Neuronal stem cell (in vitro differentiated cells): ENCODE data around the gene CNOT6.
"Not testable (repeated sequence)": the region's sequence is repeated elsewhere in the genome, so short reads cannot be mapped to it uniquely, and the experiment has no call there.

ENCODE experiments used
- DNase-seq: peaks from one replicate; pipeline ENCODE4 v3.0.0-alpha.2; 2013; ENCODE audit warnings: low spot score
- H2AFZ ChIP-seq: one replicate; pipeline ENCODE4 v1.6.1; 2013; ENCODE audit warnings: mild to moderate bottlenecking, low read length, inconsistent platforms
- H2AK5ac ChIP-seq: 2 replicates; pipeline ENCODE4 v1.6.1; 2013; ENCODE audit warnings: low read depth, mild to moderate bottlenecking, inconsistent platforms, low read length, moderate library complexity, mixed read lengths
- H2BK120ac ChIP-seq: 2 replicates; pipeline ENCODE4 v1.6.1; 2013; ENCODE audit warnings: low read depth, mild to moderate bottlenecking, inconsistent platforms, low read length, moderate library complexity, mixed read lengths
- H2BK12ac ChIP-seq: one replicate; pipeline ENCODE4 v1.6.1; 2013; ENCODE audit warnings: low read length, inconsistent platforms
- H2BK15ac ChIP-seq: 2 replicates; pipeline ENCODE4 v1.6.1; 2013; ENCODE audit warnings: mild to moderate bottlenecking, low read length, inconsistent platforms, mixed read lengths
- H2BK5ac ChIP-seq: one replicate; pipeline ENCODE4 v1.6.1; 2013; ENCODE audit warnings: inconsistent platforms, mild to moderate bottlenecking, low read length, moderate library complexity
- H3K14ac ChIP-seq: one replicate; pipeline ENCODE4 v1.6.1; 2013; ENCODE audit warnings: low read length, inconsistent platforms
- H3K18ac ChIP-seq: 2 replicates; pipeline ENCODE4 v1.6.1; 2013; ENCODE audit warnings: low read length, inconsistent platforms
- H3K23ac ChIP-seq: 2 replicates; pipeline ENCODE4 v1.6.1; 2013; ENCODE audit warnings: low read depth, mild to moderate bottlenecking, mixed read lengths, low read length, inconsistent platforms; ENCODE audit not compliant: poor library complexity
- H3K27ac ChIP-seq: replicated peaks from 3 replicates; pipeline ENCODE4 v1.5.1; 2013; ENCODE audit warnings: low read length, inconsistent platforms
- H3K27me3 ChIP-seq, 3 experiments: 2 replicates each; pipeline ENCODE4 v1.6.1; 2013; ENCODE audit warnings: low read length in 3 of 3, mild to moderate bottlenecking in 2 of 3, inconsistent platforms in 1 of 3, low read depth in 1 of 3, mixed read lengths in 1 of 3, moderate library complexity in 1 of 3; ENCODE audit not compliant: control insufficient read depth in 3 of 3, insufficient read depth in 3 of 3
- H3K36me3 ChIP-seq, 2 donors: replicated peaks in 1 of 2; 2 replicates each; pipeline ENCODE4 v1.6.1; 2013; ENCODE audit warnings: low read length in 2 of 2; ENCODE audit not compliant: control insufficient read depth in 2 of 2, insufficient read depth in 2 of 2
- H3K4ac ChIP-seq: 2 replicates; pipeline ENCODE4 v1.6.1; 2013; ENCODE audit warnings: inconsistent platforms, mild to moderate bottlenecking, low read length, moderate library complexity
- H3K4me1 ChIP-seq, 2 donors: 1 replicate in 1 of 2; 2 replicates in 1 of 2; pipeline ENCODE4 v1.6.1; 2013; ENCODE audit warnings: low read length in 2 of 2, low read depth in 1 of 2; ENCODE audit not compliant: control insufficient read depth in 2 of 2, insufficient read depth in 1 of 2
- H3K4me2 ChIP-seq: one replicate; pipeline ENCODE4 v1.6.1; 2013; ENCODE audit warnings: mild to moderate bottlenecking, low read length, inconsistent platforms; ENCODE audit not compliant: insufficient read depth, poor library complexity, severe bottlenecking
- H3K4me3 ChIP-seq, 2 donors: 2 replicates each; pipeline ENCODE4 v1.5.1; 2013; ENCODE audit warnings: low read length in 2 of 2, mild to moderate bottlenecking in 2 of 2, inconsistent platforms in 1 of 2, moderate library complexity in 1 of 2
- H3K79me1 ChIP-seq: one replicate; pipeline ENCODE4 v1.6.1; 2013; ENCODE audit warnings: low read depth, mild to moderate bottlenecking, inconsistent platforms, low read length, moderate library complexity
- H3K9ac ChIP-seq: one replicate; pipeline ENCODE4 v1.6.1; 2013; ENCODE audit warnings: mild to moderate bottlenecking, low read depth, low read length, inconsistent platforms; ENCODE audit not compliant: poor library complexity
- H3K9me3 ChIP-seq, 2 donors: replicated peaks in 1 of 2; 2 replicates each; pipeline versions ENCODE3 to v1.6.1; 2013; ENCODE audit warnings: low read length in 2 of 2, mild to moderate bottlenecking in 2 of 2, inconsistent platforms in 1 of 2, low read depth in 1 of 2, mixed read lengths in 1 of 2, moderate library complexity in 1 of 2; ENCODE audit not compliant: control insufficient read depth in 2 of 2, insufficient read depth in 1 of 2
- H4K8ac ChIP-seq: one replicate; pipeline ENCODE4 v1.6.1; 2013; ENCODE audit warnings: low read depth, mild to moderate bottlenecking, inconsistent platforms, low read length, moderate library complexity
- H4K91ac ChIP-seq: one replicate; pipeline ENCODE4 v1.6.1; 2013; ENCODE audit warnings: low read length, low read depth, mild to moderate bottlenecking, inconsistent platforms; ENCODE audit not compliant: poor library complexity
- WGBS, 2 donors: extraction: QIAGEN DNeasy Blood & Tissue Kit; methylation state at CpG; one replicate each; pipeline ENCODE4 v1.1.7; 2013; ENCODE audit warnings: missing lambda C conversion rate in 2 of 2, mixed read lengths in 1 of 2; ENCODE audit not compliant: insufficient read length in 2 of 2, insufficient replicate concordance in 1 of 2; ENCODE audit errors: extremely low coverage in 2 of 2; 5-methylcytosine and 5-hydroxymethylcytosine counted together

CNOT6 gene

DNA sequence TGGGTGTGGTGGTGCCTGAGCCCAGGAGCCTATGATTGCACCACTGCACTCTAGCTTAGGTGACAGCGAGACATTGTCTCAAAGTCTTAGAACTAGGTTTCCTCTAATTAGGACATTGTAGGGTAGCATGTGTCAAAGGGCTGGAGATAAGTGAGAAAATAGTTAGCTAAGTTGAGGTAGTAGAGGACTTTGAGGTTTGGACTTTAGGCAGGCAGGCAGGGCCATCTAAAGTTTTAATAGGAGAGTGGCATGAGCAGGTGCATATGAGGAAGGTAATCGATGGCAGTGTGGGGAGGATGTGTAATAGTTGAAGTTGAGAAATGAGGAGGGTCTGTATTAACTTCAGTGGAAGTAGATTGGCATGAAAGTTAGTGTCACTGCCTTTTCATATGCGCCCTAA, 21.1 kb downstream of the CNOT6 start:
- Histone ChIP-seq H3K79me1 (no peaks in the 10 kb centered on the region), H3K4me3 (no peak overlapping the region), H3K4me2 (no peak overlapping the region), H3K9me3 (no peaks in the 10 kb centered on the region), H2BK5ac (no peak overlapping the region), H2AFZ (no peak overlapping the region), H2AK5ac (no peak overlapping the region), H3K36me3 (peaks cover 0 to 37% of the 10 kb centered on the region in 2 donors), H3K23ac (no peak overlapping the region), H2BK15ac (no peak overlapping the region), H3K4ac (no peak overlapping the region), H3K4me1 (peaks cover 0 to 1% of the 10 kb centered on the region in 2 donors), H3K27me3 (no peaks in the 10 kb centered on the region), H3K18ac (no peak overlapping the region), H2BK120ac (no peak overlapping the region), H4K91ac (no peak overlapping the region), H3K9ac (no peak overlapping the region), H3K27ac (no peak overlapping the region), H4K8ac (no peak overlapping the region), H2BK12ac (no peak overlapping the region), H3K14ac (no peak overlapping the region)
- no peak for DNase-seq
- 100% methylated on average over 1 of the region's 3 CpGs for WGBS, 2 donors

DNA sequence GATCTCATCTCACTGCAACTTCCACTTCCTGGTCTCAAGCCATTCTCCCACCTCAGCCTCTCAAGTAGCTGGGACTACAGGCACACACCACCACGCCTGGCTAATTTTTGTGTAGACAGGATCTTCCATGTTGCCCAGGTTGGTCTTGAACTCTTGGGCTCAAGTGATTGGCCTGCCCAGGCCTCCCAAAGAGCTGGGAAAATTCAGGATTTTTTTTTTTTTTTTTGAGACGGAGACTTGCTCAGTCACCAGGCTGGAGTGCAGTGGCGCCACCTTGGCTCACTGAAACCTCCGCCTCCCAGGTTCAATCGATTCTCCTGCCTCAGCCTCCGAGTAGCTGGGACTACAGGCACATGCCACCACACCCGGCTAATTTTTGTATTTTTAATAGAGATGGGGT, 21.8 kb downstream of the CNOT6 start:
- H2BK12ac ChIP-seq, H3K14ac ChIP-seq, H3K79me1 ChIP-seq, H2AFZ ChIP-seq, H4K8ac ChIP-seq, H2BK15ac ChIP-seq, H2AK5ac ChIP-seq, H3K9me3 ChIP-seq, DNase-seq, H3K18ac ChIP-seq, H3K23ac ChIP-seq, H3K27me3 ChIP-seq, H4K91ac ChIP-seq, H3K4ac ChIP-seq, H2BK5ac ChIP-seq, H3K4me3 ChIP-seq, H3K27ac ChIP-seq, H3K9ac ChIP-seq, H3K4me2 ChIP-seq, H2BK120ac ChIP-seq, H3K4me1 ChIP-seq: not testable (repeated sequence)
- peaks cover 0 to 35% of the 10 kb centered on the region in 2 donors for H3K36me3 ChIP-seq
- no CpG with 5 or more reads among the region's 7 CpGs for WGBS, 2 donors

DNA sequence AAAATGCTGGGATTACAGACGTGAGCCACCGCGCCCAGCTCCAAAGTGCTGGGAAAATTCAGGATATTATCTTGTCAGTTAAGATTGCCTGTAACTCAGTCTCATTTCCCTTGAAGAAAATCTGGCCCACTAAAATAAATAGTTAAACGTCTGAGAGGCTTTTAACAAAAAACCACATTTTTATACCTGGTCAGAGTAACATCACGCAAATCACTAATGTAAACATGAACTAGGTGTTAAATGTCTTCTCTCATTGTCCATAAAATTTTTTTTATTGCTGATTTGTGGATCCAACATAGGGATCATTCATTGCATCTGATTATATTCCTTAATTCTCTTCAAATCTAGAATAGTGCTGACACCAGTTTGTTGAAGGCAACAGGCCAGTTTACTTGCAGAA, 22.3 kb downstream of the CNOT6 start:
- no peak overlapping the region for H2BK12ac ChIP-seq
- H2BK120ac ChIP-seq: no peak overlapping the region
- H3K9me3 ChIP-seq: no peaks in the 10 kb centered on the region
- H2BK15ac ChIP-seq: no peak overlapping the region
- no peak overlapping the region for H2AFZ ChIP-seq
- H3K9ac ChIP-seq: no peak overlapping the region
- H3K4me3 ChIP-seq: no peak overlapping the region
- H3K23ac ChIP-seq: no peak overlapping the region
- H2AK5ac ChIP-seq: no peak overlapping the region
- H3K79me1 ChIP-seq: no peaks in the 10 kb centered on the region
- DNase-seq: no peak
- H2BK5ac ChIP-seq: no peak overlapping the region
- H3K18ac ChIP-seq: no peak overlapping the region
- H3K4me2 ChIP-seq: no peak overlapping the region
- no CpG with 5 or more reads among the region's 5 CpGs for WGBS, 2 donors
- no peak overlapping the region for H3K14ac ChIP-seq
- H3K36me3 ChIP-seq: peaks cover 0 to 40% of the 10 kb centered on the region in 2 donors
- no peak overlapping the region for H3K27ac ChIP-seq
- no peak overlapping the region for H3K4ac ChIP-seq
- H4K91ac ChIP-seq: no peak overlapping the region
- H3K27me3 ChIP-seq: no peaks in the 10 kb centered on the region
- no peak overlapping the region for H4K8ac ChIP-seq
- H3K4me1 ChIP-seq: peaks cover 0 to 1% of the 10 kb centered on the region in 2 donors

DNA sequence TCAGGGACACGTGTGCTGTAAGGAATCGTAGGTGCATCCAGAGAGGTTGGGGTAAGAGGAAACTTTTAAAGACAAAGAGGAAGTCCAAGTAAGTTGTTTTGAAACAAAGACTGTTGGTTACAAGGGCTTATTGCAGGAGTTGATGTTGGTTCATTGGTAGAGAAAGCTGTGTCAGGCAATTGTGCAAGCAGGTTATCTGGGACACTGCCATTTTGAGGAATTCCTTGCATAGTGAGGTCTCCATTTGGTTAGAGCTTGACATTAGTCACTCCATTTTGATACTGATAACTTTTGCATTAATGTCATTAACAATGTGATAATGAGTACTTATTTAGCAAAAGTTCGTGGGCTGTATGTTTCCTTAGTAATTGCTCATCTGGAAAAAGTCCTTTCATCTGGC, 24.9 kb downstream of the CNOT6 start:
- Histone ChIP-seq H3K36me3 (peaks cover 0 to 55% of the 10 kb centered on the region in 2 donors), H4K91ac (no peak overlapping the region), H2BK15ac (no peak overlapping the region), H3K18ac (no peak overlapping the region), H3K4me3 (no peak overlapping the region), H3K9ac (no peak overlapping the region), H3K14ac (no peak overlapping the region), H2BK120ac (no peak overlapping the region), H3K27ac (no peak overlapping the region), H3K4me1 (peaks cover 2 to 10% of the 10 kb centered on the region in 2 donors), H3K4me2 (no peak overlapping the region), H3K79me1 (peaks cover 2% of the 10 kb centered on the region), H3K4ac (no peak overlapping the region), H2BK5ac (no peak overlapping the region), H2AFZ (no peak overlapping the region), H3K23ac (no peak overlapping the region), H2AK5ac (no peak overlapping the region), H3K9me3 (no peaks in the 10 kb centered on the region), H3K27me3 (no peaks in the 10 kb centered on the region), H4K8ac (no peak overlapping the region), H2BK12ac (no peak overlapping the region)
- DNase-seq: no peak
- no CpG with 5 or more reads among the region's 3 CpGs for WGBS, 2 donors
